BLaER1 (cell line): ENCODE results near the gene TRIP6.
"Not testable (repeated sequence)": the region's sequence is repeated elsewhere in the genome, so short reads cannot be mapped to it uniquely, and the experiment has no call there.

Experiments
- H3K27ac ChIP-seq: shearing (Covaris generic); formaldehyde crosslinking; 2 replicates; pipeline ENCODE4 v1.8.1; 2022
- H3K27me3 ChIP-seq: shearing (Covaris generic); formaldehyde crosslinking; 2 replicates; pipeline ENCODE4 v1.8.1; 2022
- H3K36me3 ChIP-seq: shearing (Covaris generic); formaldehyde crosslinking; 2 replicates; pipeline ENCODE4 v1.8.1; 2022
- H3K4me1 ChIP-seq: shearing (Covaris generic); formaldehyde crosslinking; 2 replicates; pipeline ENCODE4 v1.8.1; 2022
- H3K4me2 ChIP-seq: shearing (Covaris generic); formaldehyde crosslinking; 2 replicates; pipeline ENCODE4 v1.8.1; 2022
- H3K4me3 ChIP-seq: shearing (Covaris generic); formaldehyde crosslinking; 2 replicates; pipeline ENCODE4 v1.8.1; 2022
- H3K9ac ChIP-seq: shearing (Covaris generic); formaldehyde crosslinking; 2 replicates; pipeline ENCODE4 v1.8.1; 2022
- H3K9me3 ChIP-seq: shearing (Covaris generic); formaldehyde crosslinking; 2 replicates; pipeline ENCODE4 v1.8.1; 2022
- H4K20me1 ChIP-seq: shearing (Covaris generic); formaldehyde crosslinking; 2 replicates; pipeline ENCODE4 v1.8.1; 2022
- Cebpa-rat ChIP-seq: shearing (Covaris generic); IDR thresholded peaks from 2 replicates; pipeline ENCODE4 v1.8.1; 2022

The TRIP6 gene

GRCh38 chr7:100895701-100895955 lies 28.4 kb downstream of the TRIP6 start, which contains the start of gene ACHE:
Gene ACHE, minus strand, starts transcription at chr7:100895888. Its CDS starts 1,656 bp downstream, at chr7:100894232.
- peaks cover 73% of the 10 kb centered on the region for H3K27me3 ChIP-seq
- peaks cover 28% of the 10 kb centered on the region for H3K4me1 ChIP-seq
- H3K27ac ChIP-seq = no peak within 1 kb of the TSS
- no peak for TF ChIP-seq Cebpa-rat
- peaks cover 15% of the 10 kb centered on the region for H4K20me1 ChIP-seq
- peak within 1 kb of the TSS; percentile 63 for H3K9ac ChIP-seq
- no peaks in the 10 kb centered on the region for H3K36me3 ChIP-seq
- H3K4me2 ChIP-seq = peak within 1 kb of the TSS; percentile 100
- H3K9me3 ChIP-seq = no peaks in the 10 kb centered on the region
- peak within 1 kb of the TSS; percentile 71 for H3K4me3 ChIP-seq

- no peak for TF ChIP-seq Cebpa-rat
- H3K4me1 ChIP-seq = peaks cover 22% of the 10 kb centered on the region
- no peak overlapping the region for H3K27ac ChIP-seq
Measured at GRCh38 chr7:100895956-100896731, 29.0 kb downstream of the TRIP6 start.

GRCh38 chr7:100896732-100897608 lies 29.8 kb downstream of the TRIP6 start:
- H3K4me3 ChIP-seq = 0 out of 2 replicates have a peak overlapping the region, but pooled peaks have one; percentile 71
- no peak overlapping the region for H3K9ac ChIP-seq
- H3K36me3 ChIP-seq = no peaks in the 10 kb centered on the region
- H4K20me1 ChIP-seq = peaks cover 15% of the 10 kb centered on the region
- no peak overlapping the region for H3K27ac ChIP-seq
- H3K9me3 ChIP-seq = no peaks in the 10 kb centered on the region
- peaks cover 60% of the 10 kb centered on the region for H3K27me3 ChIP-seq
- no peak for TF ChIP-seq Cebpa-rat
- H3K4me2 ChIP-seq = no peak overlapping the region
- H3K4me1 ChIP-seq = peaks cover 22% of the 10 kb centered on the region

More at GRCh38 chr7:100895956-100896731, 29.0 kb downstream of the TRIP6 start:
- no peak overlapping the region for H3K9ac ChIP-seq
- no peaks in the 10 kb centered on the region for H3K36me3 ChIP-seq
- peak overlapping the region; percentile 71; the same call in 1 of the 2 replicates for H3K4me3 ChIP-seq
- H4K20me1 ChIP-seq = peaks cover 15% of the 10 kb centered on the region
- peak overlapping the region; percentile 100 for H3K4me2 ChIP-seq
- no peaks in the 10 kb centered on the region for H3K9me3 ChIP-seq
- peaks cover 68% of the 10 kb centered on the region for H3K27me3 ChIP-seq

- H3K27ac ChIP-seq = no peak overlapping the region
- no peaks in the 10 kb centered on the region for H3K36me3 ChIP-seq
- TF ChIP-seq Cebpa-rat = no peak
- H3K9me3 ChIP-seq = no peaks in the 10 kb centered on the region
- peaks cover 50% of the 10 kb centered on the region for H3K27me3 ChIP-seq
- no peak overlapping the region for H3K4me3 ChIP-seq
- no peak overlapping the region for H3K4me2 ChIP-seq
- peaks cover 15% of the 10 kb centered on the region for H4K20me1 ChIP-seq
- no peak overlapping the region for H3K9ac ChIP-seq
- peaks cover 30% of the 10 kb centered on the region for H3K4me1 ChIP-seq
Measured at GRCh38 chr7:100897772-100898454, 30.7 kb downstream of the TRIP6 start.

GRCh38 chr7:100899432-100899831 lies 32.2 kb downstream of the TRIP6 start:
- Histone ChIP-seq H3K27ac (no peak overlapping the region), H3K4me1 (peaks cover 24% of the 10 kb centered on the region), H4K20me1 (peaks cover 15% of the 10 kb centered on the region), H3K27me3 (peaks cover 35% of the 10 kb centered on the region), H3K9me3 (no peaks in the 10 kb centered on the region), H3K4me2 (no peak overlapping the region), H3K36me3 (no peaks in the 10 kb centered on the region), H3K4me3 (no peak overlapping the region), H3K9ac (no peak overlapping the region)
- no peak for TF ChIP-seq Cebpa-rat

GRCh38 chr7:100900978-100901377 lies 33.8 kb downstream of the TRIP6 start:
- Histone ChIP-seq H4K20me1 (peaks cover 6% of the 10 kb centered on the region; the same call in 1 of the 2 replicates), H3K4me2 (no peak overlapping the region), H3K4me1 (peaks cover 12% of the 10 kb centered on the region), H3K27me3 (peaks cover 20% of the 10 kb centered on the region), H3K9ac (no peak overlapping the region), H3K36me3 (no peaks in the 10 kb centered on the region), H3K9me3 (no peaks in the 10 kb centered on the region), H3K4me3 (no peak overlapping the region), H3K27ac (no peak overlapping the region)
- no peak for TF ChIP-seq Cebpa-rat

GRCh38 chr7:100901921-100902332 lies 34.7 kb downstream of the TRIP6 start:
- no peak overlapping the region for H3K9ac ChIP-seq
- H3K27ac ChIP-seq = no peak overlapping the region
- H3K27me3 ChIP-seq = peaks cover 10% of the 10 kb centered on the region
- peaks cover 12% of the 10 kb centered on the region for H3K4me1 ChIP-seq
- no peak overlapping the region for H3K4me3 ChIP-seq
- no peaks in the 10 kb centered on the region for H3K9me3 ChIP-seq
- TF ChIP-seq Cebpa-rat = no peak
- no peaks in the 10 kb centered on the region for H3K36me3 ChIP-seq
- no peak overlapping the region for H3K4me2 ChIP-seq
- H4K20me1 ChIP-seq = no peaks in the 10 kb centered on the region

GRCh38 chr7:100902638-100903037 lies 35.5 kb downstream of the TRIP6 start:
- Histone ChIP-seq H3K4me1 (peaks cover 12% of the 10 kb centered on the region), H4K20me1 (no peaks in the 10 kb centered on the region), H3K4me2 (peak overlapping the region; percentile 3; the same call in 1 of the 2 replicates), H3K36me3 (no peaks in the 10 kb centered on the region), H3K9me3 (no peaks in the 10 kb centered on the region), H3K27ac (no peak overlapping the region), H3K9ac (no peak overlapping the region), H3K27me3 (peaks cover 3% of the 10 kb centered on the region), H3K4me3 (no peak overlapping the region)
- TF ChIP-seq Cebpa-rat = no peak

- no peaks in the 10 kb centered on the region for H3K36me3 ChIP-seq
- no peaks in the 10 kb centered on the region for H3K27me3 ChIP-seq
- no peak overlapping the region for H3K4me2 ChIP-seq
- no peaks in the 10 kb centered on the region; the same call in 1 of the 2 replicates for H3K4me1 ChIP-seq
- no peak overlapping the region for H3K9ac ChIP-seq
- H3K9me3 ChIP-seq = peaks cover 8% of the 10 kb centered on the region; the same call in 1 of the 2 replicates
- H4K20me1 ChIP-seq = no peaks in the 10 kb centered on the region
- no peak for TF ChIP-seq Cebpa-rat
- no peak overlapping the region for H3K27ac ChIP-seq
- H3K4me3 ChIP-seq = no peak overlapping the region
Measured at GRCh38 chr7:100908512-100908911, 41.3 kb downstream of the TRIP6 start.

- H3K27ac ChIP-seq = not testable (repeated sequence)
Measured at GRCh38 chr7:100910443-100910842, 43.3 kb downstream of the TRIP6 start.

More at GRCh38 chr7:100910443-100910842, 43.3 kb downstream of the TRIP6 start:
- H3K9ac ChIP-seq, H3K27me3 ChIP-seq, H3K4me2 ChIP-seq, H3K36me3 ChIP-seq, H4K20me1 ChIP-seq, H3K4me1 ChIP-seq, H3K9me3 ChIP-seq, H3K4me3 ChIP-seq: not testable (repeated sequence)
